AG08395 (cell line): Measurements from ENCODE around the gene SLC22A8.
"Not testable (repeated sequence)": the region's sequence is repeated elsewhere in the genome, so short reads cannot be mapped to it uniquely, and the experiment has no call there.

Experiments
- DNase-seq: peaks from one replicate; pipeline ENCODE4 v3.0.0; 2012; ENCODE audit warnings: mixed read lengths, low spot score

The SLC22A8 gene

DNA sequence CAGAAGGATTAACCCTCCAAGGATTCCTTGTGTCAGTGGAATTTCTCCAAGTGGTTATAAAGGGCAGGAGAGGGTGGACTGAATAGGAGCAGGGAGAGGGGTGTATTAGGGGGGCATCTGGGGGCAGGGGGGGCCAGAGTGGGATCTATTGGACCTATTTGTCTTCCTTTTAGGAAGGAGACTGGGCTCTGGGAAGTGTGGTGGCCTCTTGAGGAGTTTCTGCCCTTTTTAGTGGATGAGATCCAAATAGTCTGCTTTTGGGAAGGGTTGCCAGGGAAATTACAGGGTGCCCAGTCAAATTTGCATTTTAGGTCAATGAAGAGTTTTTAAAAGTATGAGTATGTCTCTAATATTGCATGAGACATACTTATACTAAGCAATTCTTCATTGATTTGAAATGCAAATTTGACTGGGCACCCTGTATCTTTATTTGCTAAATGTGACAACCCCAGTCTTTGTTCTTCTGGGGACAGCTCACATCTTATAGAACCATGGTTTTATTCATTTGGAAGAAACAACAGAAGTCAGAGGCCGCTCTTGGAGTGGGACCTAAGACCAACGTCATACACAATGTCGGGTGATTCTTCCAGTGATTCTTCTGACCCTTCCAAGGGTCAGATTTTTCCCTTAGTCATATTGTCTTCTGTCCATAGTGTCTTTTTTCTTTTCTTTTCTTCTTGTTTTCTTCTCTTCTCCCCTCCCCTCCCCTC lies 30.4 kb downstream of the SLC22A8 start:
- DNase-seq = no peak

DNA sequence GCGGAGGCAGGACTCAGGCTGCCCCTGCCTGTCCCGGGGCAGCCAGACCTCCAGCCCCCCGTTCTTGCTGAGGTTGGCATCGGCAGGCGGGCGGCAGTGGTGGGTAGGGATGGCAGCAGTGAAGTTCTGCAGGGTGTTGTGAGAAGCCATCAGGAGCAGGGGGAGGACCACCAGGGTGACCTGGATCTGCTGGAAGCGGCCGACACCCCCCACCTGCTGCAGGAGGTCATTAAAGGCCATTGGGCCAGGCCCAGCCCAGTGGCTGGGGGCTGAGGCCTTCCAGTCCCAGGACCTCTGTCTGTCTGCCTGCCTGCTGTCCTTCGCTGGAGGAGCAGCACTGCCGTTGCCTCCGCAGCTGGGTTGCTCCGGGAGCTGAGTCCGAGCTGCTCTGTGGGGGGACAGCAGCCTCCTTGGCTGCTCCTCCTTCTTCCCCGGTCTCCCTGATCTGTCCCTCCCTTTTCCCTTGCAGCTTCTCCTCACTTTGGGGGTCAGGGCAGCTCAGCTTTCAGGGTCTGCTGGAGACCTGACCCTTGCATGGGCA lies 31.1 kb downstream of the SLC22A8 start, which contains the start of gene SLC22A6:
TSS of gene SLC22A6 (minus strand) at position 517 of the 541 bp plus-strand sequence. CDS start at position 240, 277 bp downstream.
- no peak for DNase-seq

DNA sequence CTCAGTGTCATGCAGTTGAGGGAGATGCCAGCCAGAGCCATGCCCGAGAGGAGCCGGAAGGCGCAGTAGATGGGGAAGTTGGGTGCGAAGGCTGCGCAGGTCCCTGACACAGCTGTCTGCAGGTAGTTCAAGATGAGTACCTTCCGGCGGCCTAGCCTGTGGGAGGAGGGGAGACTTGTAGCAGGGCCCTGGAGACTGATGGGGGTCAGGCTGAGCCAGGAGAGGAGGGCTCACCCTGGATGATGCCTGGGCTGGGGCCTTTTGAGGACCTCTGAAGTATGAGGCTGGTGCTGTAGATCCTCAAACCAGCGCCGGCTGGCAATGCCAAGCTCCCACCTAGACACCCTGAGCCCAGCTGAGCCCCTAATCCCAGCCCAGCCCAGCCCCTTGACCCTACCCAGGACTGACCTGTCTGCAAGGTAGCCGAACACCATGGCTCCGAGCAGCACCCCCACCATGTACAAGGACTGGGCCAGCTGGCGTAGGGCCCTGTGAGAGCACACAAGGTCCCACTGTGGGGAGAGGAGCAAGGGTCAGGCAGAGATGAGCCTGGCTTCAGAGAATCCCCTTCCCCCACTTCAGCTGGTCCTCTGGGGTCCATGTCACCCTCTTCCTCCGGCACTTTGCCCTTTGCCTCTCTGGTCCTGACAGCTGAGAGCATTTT lies 32.0 kb downstream of the SLC22A8 start:
- no peak for DNase-seq

DNA sequence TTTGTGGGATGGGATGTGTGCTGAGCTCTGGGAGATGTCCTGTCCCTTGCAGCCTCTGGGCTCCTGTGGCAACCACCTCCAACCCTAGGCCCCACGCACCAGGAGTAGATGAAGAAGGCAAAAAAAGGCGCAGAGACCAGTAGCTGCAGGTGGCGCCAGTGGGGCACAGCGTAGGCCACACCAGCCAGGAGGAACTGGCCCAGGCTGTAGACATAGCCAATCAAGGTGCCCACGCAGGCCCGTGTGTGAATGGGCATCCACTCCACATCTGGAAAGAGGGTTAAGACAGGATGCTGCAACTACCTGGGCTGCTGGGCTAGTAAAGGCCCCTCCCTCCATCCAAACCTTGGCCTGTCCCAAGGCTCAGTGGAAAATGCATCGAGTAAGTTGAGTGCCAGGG lies 33.9 kb downstream of the SLC22A8 start:
- no peak for DNase-seq

DNA sequence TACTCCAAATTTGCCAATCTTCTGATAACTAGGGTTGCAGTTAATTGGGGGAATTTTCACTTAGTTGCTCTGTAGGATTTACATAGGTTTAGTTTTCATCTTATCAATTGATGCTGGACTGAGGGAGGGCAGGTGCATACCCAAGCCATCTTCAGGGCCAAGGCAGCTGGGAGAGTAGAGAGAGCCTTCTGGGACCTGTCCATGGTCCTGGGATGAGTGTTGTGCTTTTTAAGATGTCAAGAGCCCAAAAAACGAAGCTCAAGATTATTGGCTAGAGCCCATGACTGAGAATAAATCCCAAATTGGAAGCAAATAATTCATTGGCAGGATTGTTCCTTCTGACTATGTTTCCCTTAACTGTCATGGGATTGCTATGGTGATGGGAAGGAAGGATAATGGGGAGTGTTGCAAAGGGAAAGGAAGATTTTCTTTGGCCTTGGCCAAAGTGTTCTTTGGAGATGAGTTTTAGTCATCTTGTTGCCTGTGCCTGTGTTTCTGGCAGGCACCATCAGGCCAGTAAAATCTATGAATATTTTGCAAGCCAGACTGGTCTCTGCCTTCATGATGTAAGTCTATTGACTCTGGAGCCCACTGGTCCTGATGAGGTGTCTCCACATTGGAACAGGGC lies 35.4 kb downstream of the SLC22A8 start:
- peak; percentile 7 for DNase-seq

DNA sequence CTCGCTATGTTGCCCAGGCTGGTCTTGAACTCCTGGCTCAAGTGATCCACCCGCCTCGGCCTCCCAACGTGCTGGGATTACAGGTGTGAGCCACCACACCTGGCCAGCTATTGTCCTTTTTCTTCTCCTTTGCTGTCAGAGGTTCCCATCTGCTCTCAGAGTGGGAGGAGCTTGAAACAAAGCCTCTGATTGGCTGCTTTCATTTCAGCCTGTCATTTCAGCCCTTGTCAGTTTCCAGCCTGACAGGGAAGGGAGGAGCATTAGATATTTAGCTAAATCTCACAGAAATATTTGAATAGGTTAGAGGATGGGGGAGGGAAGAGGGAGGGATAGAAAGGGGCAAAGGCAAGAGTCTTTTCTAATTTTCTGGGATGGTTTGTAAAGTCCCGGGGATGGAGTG lies 39.5 kb downstream of the SLC22A8 start:
- DNase-seq = no peak

DNA sequence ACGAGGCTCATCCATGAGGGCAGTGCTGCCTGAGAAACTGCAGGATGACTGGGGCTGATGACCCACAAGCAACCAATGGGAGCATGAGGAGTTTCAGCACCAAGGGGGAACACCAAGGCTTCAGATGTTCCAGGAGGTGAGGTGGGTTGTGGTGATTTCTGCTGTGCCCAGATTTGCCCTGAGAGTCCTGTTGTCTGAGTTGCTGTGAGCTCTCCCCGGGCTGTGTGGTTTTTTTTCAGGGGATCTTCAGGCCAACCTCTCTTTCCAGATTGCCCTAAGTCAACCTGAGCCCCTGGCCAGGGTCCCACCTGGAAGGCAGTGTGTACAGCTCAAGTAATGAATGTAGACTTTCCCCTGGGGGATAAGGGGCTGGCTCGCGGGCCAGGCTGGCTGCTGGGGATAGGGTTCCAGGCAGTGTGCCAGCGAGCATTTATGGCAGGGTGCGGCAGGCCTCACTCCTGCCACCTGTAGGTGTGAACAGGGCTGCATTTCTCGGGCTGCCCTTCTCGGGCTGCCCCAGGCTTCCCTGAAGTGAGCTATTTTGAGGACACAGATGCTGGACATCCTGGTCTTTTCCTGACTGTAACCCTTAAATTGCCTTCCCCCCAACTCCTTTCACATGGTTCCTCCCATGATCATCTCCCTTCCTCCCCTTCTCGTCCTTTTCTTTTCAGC lies 40.7 kb downstream of the SLC22A8 start:
- DNase-seq = no peak

DNA sequence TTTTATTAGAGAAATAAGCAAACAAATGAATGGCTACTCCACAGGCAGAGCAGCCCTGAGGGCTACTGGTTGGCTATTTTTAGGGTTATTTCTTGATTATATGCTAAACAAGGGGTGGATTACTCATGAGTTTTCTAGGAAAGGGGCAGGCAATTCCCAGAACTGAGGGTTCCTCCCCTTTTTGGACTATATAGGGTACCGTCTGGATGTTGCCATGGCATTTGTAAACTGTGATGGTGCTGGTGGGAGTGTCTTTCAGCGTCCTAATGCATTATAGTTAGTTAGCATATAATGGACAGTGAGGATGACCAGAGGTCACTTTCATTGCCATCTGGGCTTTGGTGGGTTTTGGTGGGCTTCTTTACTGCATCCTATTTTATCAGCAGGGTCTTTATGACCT lies 50.1 kb downstream of the SLC22A8 start:
- DNase-seq = no peak

DNA sequence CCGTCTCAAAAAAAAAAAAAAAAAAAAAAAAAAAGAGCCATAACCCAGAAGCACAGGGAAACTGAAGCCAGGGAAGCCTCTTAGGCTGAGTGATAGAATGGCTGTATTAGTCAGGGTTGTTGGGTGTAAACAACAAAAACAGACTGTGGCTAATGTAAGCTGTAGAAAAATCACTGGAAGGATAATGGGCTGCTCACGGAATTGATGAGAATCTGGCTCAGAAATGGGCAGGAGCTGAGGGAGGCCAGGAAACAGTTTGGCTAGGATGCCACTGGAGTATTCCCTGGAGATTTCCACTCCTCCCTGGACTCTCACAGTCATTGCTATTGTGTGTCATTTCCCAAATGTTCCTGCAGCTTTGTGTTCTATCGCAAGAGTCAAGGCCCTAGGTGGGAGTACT lies 53.2 kb downstream of the SLC22A8 start:
- no peak for DNase-seq

DNA sequence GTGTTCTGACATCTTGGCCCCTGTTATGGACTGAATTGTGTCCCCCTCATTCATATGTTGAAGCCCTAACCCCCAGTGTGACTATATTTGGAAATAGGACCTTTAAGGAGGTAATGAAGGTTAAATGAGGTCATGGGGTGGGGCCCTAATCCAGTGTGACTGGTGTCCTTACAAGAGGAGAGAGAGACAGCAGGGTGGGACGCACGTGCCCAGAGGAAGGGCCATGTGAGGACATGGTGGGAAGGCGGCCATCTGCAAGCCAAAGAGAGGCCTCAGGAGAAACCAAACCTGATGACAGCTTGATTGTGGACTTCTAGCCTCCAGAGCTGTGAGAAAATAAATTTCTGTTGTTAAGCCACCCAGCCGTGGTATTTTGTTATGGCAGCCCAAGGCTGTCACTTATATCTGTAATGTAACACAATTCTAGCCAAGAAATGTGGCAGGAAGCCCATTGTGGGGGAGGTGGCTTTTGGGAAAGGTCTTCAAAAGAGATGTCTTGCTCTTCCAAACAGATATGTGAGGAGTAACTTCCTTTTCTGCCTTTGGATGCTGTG lies 54.5 kb downstream of the SLC22A8 start:
- no peak for DNase-seq

DNA sequence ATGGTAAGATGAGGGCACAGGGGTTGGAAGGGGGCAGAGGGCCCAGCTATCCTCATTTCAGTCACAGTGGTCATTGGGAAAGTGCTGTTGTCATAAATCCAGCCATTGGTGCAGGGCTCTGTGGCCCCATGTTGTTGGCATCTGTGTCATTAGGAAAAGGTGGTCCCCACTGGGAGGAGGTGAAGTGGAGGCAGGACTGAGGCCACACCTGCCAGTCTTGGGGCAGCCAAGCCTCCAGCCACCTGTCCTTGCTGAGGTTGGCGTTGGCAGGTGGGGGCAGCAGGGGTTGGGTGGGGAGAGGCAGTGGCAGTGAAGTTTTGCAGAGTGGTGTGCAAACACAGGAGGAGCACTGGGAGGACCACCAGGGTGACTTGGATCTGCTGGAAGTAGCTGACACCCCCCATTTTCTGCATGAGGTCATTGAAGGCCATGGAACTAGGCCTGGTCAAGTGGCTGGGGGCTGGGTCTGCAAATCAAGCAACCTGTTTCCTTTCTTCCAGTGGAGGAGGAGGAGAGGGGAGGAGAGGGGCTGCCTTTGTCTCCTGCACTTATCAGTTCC lies 56.1 kb downstream of the SLC22A8 start:
- no peak for DNase-seq

DNA sequence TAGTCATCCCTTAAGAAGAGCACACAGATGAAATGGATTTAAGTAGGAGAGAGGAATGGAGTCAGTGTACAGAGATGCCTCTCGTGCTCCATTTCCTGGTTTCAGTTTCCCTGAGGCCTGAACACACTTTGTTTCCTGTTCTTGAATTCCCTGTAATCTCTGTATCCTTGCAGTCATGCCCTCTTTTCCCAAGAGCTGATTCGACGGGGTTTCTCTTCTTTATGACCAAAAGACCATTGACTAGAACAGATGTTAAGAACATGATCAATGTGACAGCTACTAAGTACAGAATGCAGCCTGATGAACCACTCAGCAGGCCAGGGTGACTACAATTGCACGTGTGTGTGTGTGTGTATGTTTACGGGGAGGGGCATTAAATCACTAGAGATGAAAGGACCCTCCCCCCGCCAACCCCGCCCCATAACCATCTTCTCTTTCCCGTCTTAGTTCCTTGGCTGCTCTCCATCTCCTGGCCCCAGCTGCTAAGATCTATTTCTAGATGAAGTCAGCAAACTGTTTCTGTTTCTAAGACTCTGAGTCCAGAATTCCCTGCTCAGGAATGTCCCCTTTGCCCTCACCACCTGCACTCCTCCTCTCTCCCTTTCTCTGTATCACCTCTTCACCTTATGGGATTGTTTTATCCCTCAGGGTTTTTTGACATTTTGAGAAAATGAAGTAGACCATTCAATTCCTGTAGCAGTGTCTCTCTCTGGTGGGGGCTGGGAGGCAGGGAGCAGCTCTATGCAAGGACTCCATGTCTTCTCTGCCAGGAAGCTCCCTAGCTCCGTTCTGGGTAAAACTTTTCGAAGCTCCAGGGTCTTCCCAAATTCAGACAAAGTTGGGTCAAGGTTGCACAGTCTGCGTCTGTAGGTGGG lies 56.9 kb downstream of the SLC22A8 start:
- DNase-seq = peak; percentile 46

DNA sequence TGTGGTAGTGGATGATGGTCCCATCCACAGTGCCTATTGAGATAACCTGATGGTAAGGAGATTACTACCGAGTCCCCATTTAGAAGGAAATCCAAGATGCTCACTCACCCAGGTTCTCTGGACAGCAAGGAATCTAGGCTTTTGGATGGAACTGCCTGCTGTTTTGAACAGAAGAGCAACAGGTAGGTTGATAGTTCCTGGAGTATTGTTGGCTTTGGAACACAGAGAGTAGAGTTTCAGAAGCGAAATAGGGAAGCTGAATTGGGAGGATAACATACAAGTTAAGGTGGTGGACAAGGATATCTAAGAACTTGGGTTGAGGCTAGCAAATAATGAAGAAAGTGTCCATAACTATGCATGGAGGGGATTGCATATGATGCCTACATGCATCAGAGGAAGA lies 58.5 kb downstream of the SLC22A8 start:
- no peak for DNase-seq

DNA sequence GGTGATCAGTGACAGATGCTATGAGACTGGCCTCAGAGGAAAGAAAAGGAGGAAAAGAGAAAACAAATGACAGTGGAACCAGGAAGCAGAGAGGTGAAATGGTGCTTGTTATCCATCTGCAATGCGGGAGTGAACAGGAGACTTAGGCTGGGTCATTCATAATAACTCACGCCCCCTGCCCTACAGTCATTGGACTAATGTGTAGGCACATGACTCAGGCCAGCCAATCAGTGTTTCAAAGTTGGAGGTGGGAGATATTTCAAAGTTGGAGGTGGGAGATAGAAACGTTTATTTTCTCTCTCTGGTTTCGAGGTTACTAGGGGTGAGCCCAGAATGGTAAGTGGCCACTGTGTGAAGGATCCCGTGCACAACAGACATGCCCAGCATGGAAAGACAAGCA lies 61.2 kb downstream of the SLC22A8 start:
- no peak for DNase-seq

DNA sequence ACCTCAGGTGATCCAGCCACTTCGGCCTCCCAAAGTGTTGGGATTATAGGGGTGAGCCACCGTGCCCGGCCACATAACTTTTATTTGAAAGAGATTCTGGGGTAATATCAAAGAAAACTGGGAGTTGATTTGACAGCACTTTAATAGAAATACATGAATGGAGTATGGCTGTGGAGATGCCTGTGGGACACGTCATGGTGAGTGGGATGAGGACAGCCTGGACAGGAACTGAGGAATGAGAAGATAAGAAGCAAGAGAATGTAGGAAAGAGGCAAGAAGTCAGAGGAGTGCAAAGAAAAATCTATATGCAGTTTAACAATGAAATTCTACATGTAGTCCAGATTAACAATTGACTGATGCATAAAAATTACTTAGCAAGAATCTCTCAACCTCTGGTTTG lies 61.8 kb downstream of the SLC22A8 start:
- DNase-seq = no peak

DNA sequence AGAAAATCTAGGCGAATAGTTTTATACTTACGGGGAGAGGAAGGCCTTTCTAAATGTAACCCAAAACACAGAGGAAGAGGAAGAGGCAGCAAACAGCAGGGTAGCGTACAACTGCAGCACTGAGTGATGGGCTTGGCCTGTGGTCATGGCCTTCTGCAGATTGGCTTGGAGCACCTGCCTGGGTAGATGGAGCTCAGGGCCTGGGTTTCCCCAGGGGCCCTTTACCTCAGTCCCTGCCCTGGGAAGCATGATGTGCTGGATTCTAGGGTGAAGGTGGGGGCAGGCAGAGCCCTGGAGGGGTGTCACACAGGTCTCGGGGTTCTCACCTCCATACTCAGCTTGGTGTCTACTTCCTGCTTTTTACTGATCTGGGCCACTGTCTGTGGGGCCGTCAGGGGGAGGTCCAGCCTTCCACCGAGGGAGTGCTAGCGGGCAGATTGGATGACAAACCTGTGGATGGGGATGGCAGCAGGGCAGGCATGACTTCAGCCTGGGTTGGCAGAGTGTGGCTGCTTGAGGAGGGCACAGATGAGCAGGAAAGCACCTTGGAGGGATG lies 66.8 kb downstream of the SLC22A8 start:
- no peak for DNase-seq

DNA sequence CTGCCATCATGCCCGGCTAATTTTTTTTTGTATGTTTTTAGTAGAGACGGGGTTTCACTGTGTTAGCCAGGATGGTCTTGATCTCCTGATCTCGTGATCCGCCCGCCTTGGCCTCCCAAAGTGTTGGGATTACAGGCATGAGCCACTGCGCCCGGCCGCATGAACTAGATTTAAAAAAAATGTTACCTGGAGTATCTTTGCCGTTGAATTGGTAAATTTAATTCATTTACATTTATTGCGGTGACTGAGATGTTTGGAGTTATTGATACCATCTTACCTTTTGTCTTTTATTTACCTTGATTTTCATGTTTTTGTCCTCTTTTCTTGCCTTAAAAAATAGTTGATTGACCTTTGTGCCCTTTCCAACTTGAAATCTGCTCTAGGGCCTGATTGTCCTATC lies 70.1 kb downstream of the SLC22A8 start:
- not testable (repeated sequence) for DNase-seq
